ENCODE data around the gene ATP5F1C. TPM values are rescaled to one million over a fixed set of nuclear protein-coding genes. Genes with fewer than 3 reads are reported as not detected.
"Not testable (repeated sequence)": the region's sequence is repeated elsewhere in the genome, so short reads cannot be mapped to it uniquely, and the experiment has no call there.

ATP5F1C gene
- total RNA-seq, result 348 TPM

DNA sequence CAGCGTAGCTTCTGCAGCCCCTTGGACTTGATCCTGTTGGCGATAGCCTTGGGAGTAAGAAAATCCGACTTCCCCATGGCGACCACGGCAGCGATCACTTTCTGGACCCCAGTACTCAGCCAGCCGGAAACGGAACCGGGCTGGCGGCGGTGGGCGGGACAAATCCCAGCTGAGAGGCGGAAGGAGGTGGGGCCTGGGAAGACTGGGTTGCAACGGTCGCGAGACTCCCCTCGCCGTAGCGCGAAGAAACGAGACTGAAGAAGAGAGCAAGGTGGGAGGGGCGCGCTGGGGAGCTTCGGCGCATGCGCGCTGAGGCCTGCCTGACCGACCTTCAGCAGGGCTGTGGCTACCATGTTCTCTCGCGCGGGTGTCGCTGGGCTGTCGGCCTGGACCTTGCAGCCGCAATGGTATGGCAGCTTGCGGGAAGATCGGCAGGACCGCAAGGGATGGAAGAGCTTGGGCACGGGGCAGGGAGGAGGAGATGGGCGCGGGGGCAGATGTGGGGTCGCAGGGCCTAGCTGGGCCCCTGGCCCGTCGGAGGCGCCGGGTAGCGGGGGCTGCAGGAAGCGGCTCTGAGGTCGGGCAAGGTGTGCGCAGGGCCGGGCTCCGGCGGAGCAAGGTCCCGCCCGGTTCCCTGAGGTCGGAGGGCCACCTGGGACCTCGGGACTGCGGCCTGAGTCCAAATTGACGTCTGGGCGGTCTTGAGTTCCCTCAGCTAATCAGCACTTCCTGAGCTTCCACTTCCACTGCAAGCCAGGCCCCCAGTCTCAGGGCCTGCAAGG is at the start of gene ATP5F1C, which contains the start of gene KIN:
ATP5F1C (plus strand) TSS at position 321 of the 782 bp plus-strand sequence; CDS start at position 352, 31 bp downstream.
KIN (minus strand) TSS at position 137 of the 782 bp plus-strand sequence; CDS start at position 77, 60 bp downstream.
- peak; percentile 97 for DNase-seq

DNA sequence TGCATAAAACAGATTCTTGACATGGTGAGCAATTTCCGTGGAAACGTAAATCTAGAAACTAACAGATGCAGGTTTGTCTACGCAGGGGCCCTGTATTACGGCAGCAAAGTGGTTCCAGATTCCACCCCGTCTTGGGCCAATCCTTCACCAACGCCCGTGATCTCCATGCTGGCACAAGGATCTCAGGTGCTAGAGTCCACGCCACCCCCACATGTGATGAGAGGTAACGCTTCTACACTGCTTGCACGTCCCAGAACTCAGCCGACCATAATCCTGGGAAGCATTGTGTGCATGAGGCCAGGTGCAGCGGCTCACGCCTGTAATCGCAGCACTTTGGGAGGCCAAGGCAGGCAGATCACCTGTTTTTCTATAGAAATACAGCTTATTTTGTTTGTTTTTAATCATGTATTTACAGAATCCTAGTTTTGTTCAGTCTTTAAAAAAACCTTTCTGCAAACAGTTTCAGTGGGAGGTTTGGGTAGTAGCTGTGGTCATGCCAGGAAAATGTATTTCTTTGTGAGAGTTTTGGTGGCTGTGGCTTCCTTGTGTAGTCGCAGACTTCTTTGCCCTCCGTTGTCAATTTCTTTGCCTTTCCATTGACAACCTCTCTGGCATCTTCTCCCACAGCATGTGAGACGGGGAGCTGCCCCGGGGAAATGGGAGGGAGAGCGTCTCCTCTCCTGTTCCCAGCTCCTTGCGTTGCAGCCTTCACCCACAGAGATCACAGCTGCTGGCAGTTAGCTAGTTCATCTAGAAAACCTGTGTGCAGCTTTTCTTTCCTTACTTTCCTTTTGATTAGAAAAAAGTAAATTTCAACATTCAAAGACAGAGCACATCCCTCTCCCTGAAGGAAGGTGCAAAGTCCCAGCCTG is 49.2 kb upstream of the ATP5F1C start:
- DNase-seq, result no peak

DNA sequence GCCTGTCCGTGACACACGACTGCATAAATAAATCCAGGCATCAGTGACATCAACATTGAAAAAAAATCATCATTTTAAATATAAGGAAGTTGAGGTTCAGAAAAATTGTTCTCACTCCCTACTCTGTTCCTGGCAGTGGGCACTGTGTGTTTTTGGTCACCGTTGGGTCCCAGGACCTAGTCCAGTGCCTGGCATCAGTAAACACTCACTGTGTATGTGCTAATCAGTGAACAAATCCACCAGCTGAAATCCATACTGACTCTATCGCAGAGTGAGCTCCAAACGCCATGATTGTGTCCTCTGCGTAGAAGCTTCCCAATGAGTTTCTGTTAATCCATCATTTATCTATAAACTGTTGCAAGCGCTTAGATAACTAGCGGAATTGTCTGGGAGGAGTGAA is 43.7 kb upstream of the ATP5F1C start:
- no peak for DNase-seq

DNA sequence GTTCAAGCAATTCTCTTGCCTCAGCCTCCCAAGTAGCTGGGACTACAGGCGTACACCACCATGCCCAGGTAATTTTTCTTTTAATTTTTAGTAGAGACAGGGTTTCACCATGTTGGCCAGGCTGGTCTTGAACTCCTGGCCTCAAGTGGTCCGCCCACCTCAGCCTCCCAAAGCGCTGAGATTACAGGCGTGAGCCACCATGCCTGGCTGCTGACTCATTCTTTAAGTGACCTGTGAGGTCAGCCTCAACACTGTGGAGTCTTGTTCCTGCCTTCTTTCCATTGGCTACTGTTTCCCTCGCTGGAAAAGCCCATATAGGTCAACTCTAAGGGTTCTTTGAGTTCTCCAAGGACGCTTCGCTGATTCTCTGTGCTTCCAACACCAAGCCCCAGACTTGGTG is 39.3 kb upstream of the ATP5F1C start:
- not testable (repeated sequence) for DNase-seq

DNA sequence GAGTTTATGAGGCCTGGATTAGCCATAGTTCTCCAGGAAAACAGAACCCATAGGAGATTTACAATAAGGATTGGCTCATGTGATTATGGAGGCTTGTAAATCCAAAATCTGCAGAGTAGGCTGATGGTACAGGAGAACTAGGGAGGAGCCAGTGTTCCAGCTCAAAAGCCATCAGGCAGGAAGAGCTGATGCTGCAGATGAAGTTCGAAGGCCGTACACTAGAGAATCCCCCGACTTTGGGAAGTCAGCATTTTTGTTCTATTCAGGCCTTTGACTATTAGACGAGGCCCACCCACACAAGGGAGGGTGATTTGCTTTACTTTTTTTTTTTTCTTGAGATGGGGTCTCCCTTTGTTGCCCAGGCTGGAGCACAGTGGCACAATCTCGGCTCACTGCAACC is 37.8 kb upstream of the ATP5F1C start:
- no peak for DNase-seq

DNA sequence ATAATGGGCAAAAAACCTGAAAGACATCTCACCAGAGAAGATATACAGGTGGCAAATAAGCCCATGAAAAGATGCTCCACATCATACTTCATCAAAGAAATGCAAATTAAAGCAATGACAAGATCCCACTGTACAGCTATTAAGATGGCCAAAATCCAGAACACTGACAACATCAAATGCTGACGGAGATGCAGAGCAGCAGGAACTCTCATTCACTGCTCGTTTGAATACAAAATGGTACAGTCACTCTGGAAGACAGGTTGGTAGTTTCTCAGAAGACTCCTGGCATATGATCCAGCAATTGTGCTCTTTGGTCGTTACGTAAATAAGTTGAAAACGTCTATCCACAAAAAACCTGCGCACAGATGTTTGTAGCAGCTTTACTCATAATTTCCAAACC is 35.7 kb upstream of the ATP5F1C start:
- DNase-seq, result no peak

DNA sequence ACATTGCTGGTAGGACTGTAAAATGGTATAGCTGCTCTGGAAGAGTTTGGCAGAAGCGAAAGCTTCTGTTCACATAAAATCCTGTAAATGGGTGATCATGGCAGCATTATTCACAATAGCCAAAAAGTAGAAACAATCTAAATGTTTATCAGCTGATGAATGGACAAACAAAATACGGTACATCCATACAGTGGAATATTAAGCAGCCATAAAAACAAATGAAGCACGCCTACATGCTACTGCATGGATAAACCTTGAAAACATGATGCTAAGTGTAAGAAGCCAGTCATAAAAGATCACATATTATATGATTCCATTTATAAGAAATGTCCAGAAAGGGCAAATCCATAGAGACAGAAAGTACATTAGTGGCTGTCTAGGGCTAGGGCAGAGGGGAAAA is 32.9 kb upstream of the ATP5F1C start:
- no peak for DNase-seq

DNA sequence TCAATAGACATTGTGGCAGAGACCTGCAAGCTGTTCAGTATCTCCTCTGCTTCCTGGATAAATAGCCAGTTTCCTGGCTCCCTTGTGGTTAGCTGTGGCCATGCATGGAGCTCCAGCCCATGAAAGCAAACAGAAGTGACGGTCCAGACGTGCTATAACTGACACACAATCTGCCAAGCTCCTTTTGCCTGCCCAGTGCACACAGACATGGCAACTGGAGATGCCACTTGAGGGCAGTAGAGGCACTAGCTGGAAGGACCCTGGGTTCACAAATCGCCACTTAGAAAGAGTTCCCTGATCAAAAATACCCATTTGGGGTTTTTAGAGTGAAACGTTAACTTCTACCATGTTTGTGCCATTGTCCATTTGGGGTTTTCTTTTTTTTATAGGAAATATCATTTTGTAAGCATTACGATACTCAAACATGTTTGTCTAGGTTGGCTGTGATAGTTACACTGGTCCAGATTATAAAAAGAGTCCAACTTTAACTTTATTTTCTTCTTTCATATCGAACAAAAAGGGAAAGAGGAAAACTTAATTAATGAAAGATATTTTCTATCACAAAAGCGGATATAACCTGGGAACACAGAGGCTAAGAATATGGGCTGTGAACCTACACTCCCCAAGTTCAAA is 31.5 kb upstream of the ATP5F1C start:
- no peak for DNase-seq

DNA sequence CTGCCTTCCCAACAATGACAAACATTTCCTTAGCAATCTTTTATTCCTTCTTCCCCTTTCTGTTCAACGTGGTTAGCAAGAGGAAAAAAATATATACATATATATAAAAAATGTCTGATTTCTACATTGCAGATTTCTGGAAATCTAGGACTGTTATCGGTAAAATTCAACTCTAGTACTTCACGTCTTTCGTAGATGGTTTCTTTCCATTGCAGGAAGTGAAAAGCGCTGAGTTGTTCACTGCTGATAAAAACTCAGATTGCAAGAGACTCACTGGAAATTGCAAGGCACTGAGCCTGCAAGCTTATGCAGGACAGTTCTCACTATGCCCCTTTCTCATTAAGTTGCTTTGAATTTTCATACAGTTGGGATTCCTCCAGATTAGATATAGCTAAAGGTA is 24.0 kb upstream of the ATP5F1C start:
- DNase-seq, result no peak

DNA sequence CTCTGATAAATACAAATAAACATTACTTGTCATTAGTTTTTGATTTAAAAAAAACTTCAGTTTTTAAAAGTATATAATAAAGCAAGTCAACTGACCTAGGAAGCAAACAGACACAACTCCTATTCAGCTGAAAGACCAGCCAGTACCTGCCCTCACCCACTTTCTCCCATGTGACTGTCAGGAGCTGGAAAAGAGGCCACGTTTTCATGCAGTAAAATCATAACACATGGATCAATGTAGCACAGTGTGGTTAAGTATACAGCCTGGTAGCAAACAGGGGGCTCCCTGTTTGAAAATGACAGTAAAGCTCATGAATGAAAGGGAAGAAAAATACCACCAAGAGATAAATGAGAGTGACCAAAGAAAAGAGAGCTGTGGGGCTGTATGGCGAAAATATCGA is 21.7 kb upstream of the ATP5F1C start:
- no peak for DNase-seq

DNA sequence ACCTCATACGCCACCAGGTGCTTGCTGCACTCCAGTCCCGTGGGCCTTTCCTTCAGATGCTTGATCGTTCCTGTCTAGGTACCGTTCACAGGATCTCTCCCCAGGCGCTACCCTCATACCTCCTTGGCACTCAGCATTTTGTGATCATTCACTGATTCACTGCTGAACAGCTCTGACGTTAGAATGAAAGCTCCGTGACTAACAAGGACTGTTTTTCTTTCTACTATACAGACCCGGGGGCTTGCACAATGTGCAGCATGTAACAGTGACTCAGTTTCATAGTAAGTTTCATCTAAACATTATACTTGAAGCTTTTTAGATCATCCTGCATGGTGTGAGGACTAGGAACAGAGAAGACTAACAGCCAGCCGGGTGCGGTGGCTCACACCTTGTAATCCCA is 20.8 kb upstream of the ATP5F1C start:
- no peak for DNase-seq

DNA sequence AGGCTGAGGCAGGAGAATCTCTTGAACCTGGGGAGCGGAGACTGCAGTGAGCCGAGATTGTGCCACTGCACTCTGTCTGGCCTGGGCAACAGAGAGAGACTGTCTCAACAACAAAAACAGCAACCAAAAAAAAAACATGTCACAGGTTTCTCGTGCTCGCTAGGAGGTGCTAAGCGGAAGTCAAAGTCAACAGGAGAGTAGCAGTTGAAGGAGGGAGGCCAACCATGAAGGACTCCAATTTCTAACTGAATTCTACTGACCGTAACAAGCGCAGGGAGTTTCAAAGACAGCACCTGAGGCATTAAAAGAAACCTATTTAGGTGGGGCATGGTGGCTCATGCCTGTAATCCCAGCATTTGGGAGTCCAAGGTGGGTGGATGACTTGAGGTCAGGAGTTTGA is 19.6 kb upstream of the ATP5F1C start:
- DNase-seq, result no peak

DNA sequence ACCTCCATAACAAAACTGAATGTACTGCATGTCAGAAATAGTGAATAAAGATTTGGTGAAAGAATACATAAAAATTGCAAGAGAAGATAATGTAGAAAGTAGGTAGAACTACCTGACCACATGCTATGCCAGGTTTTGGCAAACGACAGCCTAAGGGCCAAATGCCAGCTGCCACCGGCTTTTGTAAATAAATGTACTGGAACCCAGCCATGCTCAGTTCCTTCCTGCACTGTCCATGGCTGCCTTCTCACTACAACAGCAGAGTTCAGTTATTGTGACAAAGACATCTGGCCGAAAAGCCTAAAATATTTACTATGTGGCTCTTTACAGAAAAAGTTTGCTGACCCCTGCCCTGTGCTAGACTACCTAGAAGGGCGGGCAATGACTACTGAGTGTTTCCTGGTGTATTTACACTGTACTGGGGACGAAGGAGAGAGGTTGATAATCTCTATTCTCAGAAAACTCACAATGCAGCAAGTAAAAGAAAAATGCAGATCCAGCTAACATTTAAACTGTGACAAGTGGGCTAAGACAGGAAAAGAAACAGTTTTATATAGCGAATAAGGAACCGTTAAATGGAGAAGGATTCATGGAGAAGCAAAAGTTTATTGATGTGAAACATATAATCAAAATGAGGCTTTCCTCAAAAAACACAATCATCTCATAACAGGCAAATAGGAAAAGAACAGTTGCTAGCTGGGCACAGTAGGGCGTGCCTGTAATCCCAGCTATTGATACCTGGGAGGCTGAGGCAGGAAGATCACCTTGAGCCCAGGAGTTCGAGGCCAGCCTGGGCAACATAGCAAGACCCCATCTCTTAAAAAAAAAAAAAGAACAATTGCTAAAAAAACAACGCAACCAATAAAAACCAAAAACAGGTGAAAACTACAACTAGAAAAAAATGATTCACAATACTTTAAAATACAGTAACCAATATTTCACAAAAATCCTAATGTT is 13.9 kb upstream of the ATP5F1C start:
- DNase-seq, result no peak

DNA sequence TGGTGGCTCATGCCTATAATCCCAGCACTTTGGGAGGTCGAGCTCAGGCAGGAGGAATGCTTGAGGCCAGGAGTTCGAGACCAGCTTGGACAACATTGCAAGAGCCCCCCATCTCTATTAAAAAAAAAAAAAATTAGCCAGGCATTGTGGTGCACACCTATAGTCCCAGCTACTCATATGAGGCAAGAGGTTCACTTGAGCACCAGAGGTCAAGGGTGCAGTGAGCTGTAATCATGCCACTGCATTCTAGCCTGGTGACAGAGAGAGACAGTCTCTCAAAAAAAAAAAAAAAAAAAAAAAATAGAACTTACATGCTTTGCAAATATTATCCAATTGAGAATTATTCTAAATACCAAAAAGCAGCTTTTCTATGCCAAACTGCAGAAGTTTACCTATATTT is 11.2 kb upstream of the ATP5F1C start:
- DNase-seq, result no peak

DNA sequence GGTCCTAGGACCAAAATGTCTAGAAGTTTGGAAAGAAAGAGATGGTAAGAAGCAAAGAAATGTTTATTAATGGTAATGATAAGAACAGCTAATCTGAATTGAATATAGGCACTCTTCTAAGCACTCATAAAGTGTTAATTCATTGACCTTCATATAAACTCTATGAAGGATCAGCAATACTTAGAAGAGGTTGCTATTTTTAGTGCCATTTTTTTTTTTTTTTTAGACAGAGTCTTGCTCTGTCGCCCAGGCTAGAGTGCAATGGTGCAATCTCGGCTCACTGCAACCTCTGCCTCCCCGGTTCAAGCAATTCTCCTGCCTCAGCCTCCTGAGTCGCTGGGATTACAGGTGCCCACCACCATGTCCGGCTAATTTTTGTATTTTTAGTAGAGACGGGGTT is 5.8 kb upstream of the ATP5F1C start:
- not testable (repeated sequence) for DNase-seq

DNA sequence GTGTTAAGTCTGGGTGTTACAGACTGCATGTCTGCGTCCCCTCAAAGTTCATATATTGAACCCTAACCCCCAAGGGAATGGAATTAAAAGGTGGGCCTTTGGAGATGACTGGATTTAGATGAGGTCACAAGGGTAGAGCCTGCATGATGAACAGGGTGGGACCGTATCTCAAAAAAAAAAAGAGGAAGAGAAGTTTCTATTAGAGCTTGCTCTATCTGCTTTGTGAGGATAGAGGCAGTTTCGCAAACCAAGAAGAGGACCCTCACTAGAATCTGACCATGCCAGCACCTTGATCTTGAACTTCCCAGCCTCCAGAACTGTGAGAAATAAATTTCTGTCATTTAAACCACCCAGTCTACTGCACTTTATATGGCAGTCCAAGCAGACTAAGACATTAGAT is 1.5 kb upstream of the ATP5F1C start:
- no peak for DNase-seq

DNA sequence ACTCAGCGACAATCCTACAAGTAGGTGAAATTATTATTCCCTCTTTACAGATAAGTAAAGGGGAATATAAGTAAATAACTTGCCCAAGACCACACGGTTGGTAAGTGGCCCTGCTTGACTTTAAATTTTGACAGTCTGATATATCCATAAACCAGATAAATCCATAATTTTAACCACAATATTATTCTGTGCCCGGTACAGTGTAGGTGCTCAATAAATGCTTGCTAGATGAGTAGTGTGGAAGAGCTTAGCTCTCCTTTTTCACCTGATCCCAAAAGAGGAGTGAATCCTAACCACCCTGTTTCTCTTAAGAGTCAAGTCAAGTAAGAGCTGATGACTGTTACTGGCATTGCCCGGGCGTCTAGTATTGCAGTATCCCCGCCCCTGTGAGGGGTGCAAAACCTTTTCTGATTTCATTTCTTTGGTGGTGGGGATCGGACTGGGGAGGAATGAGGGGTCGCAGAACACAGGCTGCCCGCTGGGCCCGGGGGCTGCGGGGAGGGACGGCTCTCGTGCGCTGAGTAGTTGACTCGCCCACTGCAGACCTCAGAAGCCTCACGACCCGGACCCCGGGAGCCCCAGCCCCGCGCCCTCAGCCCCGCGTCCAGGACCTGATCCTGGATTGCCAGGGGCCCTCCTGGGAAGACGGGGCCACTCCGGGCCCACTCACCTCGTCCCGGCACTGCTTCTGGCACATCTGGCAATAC is 674 bp upstream of the ATP5F1C start:
- no peak for DNase-seq

DNA sequence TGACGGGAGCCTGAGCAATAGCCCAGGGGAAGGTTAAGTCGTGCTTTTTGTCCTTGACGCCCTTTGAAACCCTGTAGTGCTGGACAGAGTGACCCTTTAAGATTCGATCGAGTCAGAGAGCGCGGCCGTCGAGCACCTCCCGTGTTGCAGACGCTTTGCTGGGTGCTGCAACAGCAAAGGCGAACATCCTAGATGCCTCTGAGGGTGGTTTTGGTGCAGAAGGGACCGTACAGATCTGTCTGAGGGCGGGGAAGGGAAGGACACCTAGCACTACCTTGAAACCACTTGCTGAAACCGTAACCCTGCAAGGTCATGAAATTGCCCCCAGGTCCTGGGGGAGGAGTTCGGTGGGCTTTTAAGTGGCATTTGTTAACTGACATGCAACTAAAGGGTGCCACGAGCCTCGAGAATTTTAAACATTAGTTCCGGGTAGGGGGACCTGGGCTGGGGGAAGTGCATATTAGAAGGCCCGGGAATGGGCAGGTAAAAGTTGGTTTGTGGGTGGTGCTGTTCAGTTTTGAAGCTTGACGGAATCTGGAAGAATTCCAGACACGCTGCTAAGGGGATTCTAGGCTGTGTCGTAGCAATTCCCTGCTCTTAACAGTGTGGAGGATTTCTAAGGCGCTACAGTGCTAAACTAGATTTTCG is 786 bp downstream of the ATP5F1C start:
- no peak for DNase-seq

DNA sequence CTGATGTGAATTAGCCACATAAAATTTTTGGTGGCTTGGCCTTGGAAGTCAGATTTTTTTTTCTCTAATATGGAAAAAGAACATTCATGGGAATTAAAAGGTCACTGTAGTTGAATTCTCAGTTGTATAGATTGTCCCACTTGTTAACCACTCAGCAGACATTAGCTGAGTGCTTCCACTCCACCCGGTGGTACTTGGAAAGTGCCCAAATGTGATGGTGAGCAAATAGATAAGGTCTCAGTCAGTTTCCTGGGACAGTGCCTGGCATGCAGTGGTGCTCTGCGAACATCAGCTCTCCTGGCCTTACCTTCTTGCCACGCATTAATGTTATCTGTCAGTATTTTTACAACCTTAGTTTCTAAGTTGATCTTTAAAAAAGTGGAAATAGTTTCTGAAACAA is 1.4 kb downstream of the ATP5F1C start:
- DNase-seq, result no peak

DNA sequence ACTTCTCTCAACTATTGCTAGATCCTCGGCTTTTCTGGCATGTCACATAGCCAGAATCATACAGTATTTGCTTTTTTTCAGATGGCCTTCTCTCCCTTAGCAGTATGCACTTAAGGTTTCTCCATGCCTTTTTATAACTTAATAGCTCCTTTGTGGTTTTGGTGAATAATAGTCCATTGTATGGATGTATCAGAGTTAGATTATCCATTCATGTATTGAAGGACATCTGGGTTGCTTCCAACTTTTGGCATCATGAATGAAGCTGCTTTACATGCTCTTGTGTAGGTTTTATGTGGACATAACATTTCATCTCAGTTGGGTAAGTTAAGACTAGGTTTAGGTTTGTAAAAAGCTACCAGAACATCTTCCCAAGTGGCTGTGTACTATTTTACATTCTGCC is 4.6 kb downstream of the ATP5F1C start:
- no peak for DNase-seq

Data from occipital lobe (tissue), 2 donors.